ENCODE measurements around the gene PPP1R11.

PPP1R11 gene

GRCh38 chr6:30061092-30061857 is 5.7 kb upstream of the PPP1R11 start, which contains the start of gene POLR1H:
POLR1H (plus strand) TSS chr6:30061265; CDS start chr6:30061525, 260 bp downstream.
- peak; percentile 67 to 87 for DNase-seq (ENCODE audit: low read depth in 1 of 2, low spot score in 1 of 2)

GRCh38 chr6:30061858-30062458 is 5.0 kb upstream of the PPP1R11 start:
- DNase-seq (ENCODE audit: low read depth in 1 of 2, low spot score in 1 of 2), result no peak

GRCh38 chr6:30062471-30063178 is 4.4 kb upstream of the PPP1R11 start:
- no peak for DNase-seq (ENCODE audit: low read depth in 1 of 2, low spot score in 1 of 2)

- DNase-seq (ENCODE audit: low read depth in 1 of 2, low spot score in 1 of 2), result no peak
Measured at GRCh38 chr6:30063315-30063714, 3.7 kb upstream of the PPP1R11 start.

GRCh38 chr6:30066082-30066481 is 916 bp upstream of the PPP1R11 start:
- no peak for DNase-seq (ENCODE audit: low read depth in 1 of 2, low spot score in 1 of 2)

- DNase-seq (ENCODE audit: low read depth in 1 of 2, low spot score in 1 of 2), result no peak
Measured at GRCh38 chr6:30067460-30068139, 602 bp downstream of the PPP1R11 start.

GRCh38 chr6:30071081-30071818 is 4.3 kb downstream of the PPP1R11 start:
- DNase-seq (ENCODE audit: low read depth in 1 of 2, low spot score in 1 of 2), result no peak

GRCh38 chr6:30071858-30072257 is 4.9 kb downstream of the PPP1R11 start:
- no peak for DNase-seq (ENCODE audit: low read depth in 1 of 2, low spot score in 1 of 2)

- no peak for DNase-seq (ENCODE audit: low read depth in 1 of 2, low spot score in 1 of 2)
Measured at GRCh38 chr6:30073489-30074235, 6.7 kb downstream of the PPP1R11 start.

- DNase-seq (ENCODE audit: low read depth in 1 of 2, low spot score in 1 of 2), result no peak
Measured at GRCh38 chr6:30074331-30075093, 7.5 kb downstream of the PPP1R11 start.

- no peak for DNase-seq (ENCODE audit: low read depth in 1 of 2, low spot score in 1 of 2)
Measured at GRCh38 chr6:30075094-30075789, 8.2 kb downstream of the PPP1R11 start, which contains the start of gene RNF39. RNF39 (minus strand) TSS chr6:30075769; CDS start chr6:30075585, 184 bp downstream.

- no peak for DNase-seq (ENCODE audit: low read depth in 1 of 2, low spot score in 1 of 2)
Measured at GRCh38 chr6:30075790-30076732, 9.1 kb downstream of the PPP1R11 start.

GRCh38 chr6:30077218-30077617 is 10.2 kb downstream of the PPP1R11 start:
- DNase-seq (ENCODE audit: low read depth in 1 of 2, low spot score in 1 of 2), result no peak

GRCh38 chr6:30087876-30088275 is 20.9 kb downstream of the PPP1R11 start:
- DNase-seq (ENCODE audit: low read depth in 1 of 2, low spot score in 1 of 2), result no peak

GRCh38 chr6:30091577-30092381 is 24.8 kb downstream of the PPP1R11 start:
- DNase-seq (ENCODE audit: low read depth in 1 of 2, low spot score in 1 of 2), result no peak

- DNase-seq (ENCODE audit: low read depth in 1 of 2, low spot score in 1 of 2), result no peak
Measured at GRCh38 chr6:30092852-30093543, 26.0 kb downstream of the PPP1R11 start.

Measured in activated CD4-positive, alpha-beta T cell treated with anti-CD3 and anti-CD28 coated beads, Interleukin-2, amount 50 U/mL, for 24 hours (primary cell).